Right renal cortex interstitium (tissue), 3 donors: ENCODE data around the gene MRPS2. TPM values are rescaled to one million over a fixed set of nuclear protein-coding genes. Genes with fewer than 3 reads are reported as not detected.

Experiments used
- DNase-seq, 3 donors: peaks; one replicate each; pipeline ENCODE4 v3.0.0-alpha.2; 2013; ENCODE audit warnings: low read depth in 3 of 3, low spot score in 2 of 3
- polyA plus RNA-seq, 3 donors: library from polyadenylated mRNA; unstranded; fragments of 120-200 nt; gene quantifications; one replicate each; pipeline ENCODE4 v1.2.1, GENCODE V29; 2013; ENCODE audit not compliant: insufficient read length in 3 of 3

The MRPS2 gene
- polyA plus RNA-seq, 3 donors, result 41.1 to 47.2 (median 42.3) TPM

DNA sequence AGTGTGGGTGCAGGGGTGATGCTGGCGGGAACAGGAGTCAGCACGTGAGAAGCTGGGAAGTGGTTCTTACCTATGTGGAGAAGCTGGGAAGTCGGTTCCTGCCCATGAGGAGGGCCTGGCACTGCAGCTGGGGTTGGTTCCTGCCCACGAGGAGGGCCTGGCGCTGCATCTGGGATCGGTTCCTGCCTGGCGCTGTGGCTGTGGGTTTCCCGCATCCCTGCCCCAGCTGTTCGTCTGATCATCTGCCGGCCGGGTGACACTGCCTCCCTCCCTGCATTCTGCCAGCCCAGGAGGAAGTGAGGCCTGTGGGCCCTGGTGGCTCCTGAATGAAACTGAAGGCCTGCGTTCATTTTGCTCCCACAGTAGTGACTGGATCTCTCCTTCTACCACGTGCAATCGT is 50.5 kb downstream of the MRPS2 start:
- DNase-seq, result no peak

DNA sequence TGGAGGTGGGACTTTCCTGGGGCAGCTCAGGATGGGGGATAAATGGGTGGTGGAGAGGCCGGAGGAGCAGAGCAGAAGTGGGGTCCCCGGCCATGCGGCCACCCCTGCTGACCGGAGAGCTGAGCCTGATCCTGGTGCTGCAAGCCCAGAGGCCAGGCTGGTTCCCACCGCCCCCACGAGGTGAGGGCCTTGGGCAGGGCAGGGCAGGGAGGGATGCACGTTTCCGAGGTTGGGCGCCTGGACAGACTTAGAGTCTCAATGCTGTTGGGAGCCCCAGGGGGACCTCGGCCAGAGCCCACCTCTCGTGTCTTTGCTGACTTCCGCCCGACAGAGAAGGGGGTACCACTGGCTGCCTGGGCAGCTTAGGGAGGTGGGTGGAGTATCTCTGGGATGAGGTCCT is 51.0 kb downstream of the MRPS2 start:
- DNase-seq, result no peak

DNA sequence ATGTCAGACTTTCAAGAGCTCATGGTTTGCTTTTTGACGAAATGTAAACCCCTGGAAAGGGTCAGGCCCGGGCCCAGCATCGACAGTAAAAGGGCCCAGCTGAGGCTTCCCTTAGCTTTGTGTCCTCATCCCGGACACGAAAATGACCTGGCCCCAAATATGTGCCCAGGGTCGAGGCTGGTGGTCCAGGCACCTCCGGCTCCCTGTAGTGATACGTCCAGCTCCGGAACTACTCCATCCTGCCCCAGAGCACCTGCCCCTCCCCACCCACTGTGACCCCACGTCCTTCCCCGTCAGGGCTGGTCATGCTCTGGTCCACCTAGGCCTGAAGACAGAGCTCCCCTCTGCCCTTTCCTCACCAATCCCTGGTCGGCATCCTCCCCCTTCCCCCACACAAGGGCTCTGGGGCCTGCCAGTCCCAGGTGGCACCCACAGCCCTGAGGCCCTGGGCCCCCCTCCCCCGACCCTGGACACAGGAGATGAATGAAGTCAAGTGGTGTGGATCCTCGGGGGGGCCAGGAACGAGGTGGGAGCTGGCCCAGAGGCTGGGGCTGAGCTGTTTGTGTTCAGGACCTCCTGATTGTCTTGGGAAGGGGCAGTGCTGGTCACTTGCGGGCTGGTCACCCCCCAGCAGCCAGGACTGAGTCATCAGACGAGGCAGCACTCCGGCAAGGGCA is 51.7 kb downstream of the MRPS2 start:
- DNase-seq, result no peak

DNA sequence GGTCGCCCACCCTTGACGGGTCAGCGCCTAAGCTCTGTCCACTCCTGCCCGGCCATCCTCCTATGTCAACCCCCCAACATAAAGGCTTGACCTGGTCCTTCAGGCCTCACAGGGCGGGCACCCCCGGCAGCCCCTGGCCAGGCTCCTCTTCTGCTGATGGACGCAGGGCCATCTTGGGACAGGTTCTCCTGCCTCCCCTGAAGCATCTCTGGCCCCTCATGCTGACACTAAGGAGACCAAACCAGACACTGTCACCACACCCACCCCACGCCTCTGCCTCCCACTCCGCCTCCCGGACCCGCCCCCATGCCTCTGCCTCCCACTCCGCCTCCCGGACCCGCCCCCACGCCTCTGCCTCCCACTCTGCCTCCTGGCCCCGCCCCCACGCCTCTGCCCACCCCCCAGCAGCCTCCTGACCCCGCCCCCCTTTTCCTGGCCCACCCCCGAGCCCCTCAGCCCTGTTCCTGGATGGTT is 52.3 kb downstream of the MRPS2 start:
- no peak for DNase-seq

Other genes starting within 250 kb of the MRPS2 start
- gene PPP1R26, start 20.9 kb upstream of the MRPS2 start, polyA plus RNA-seq, result 10 to 100 TPM; 28.3 to 31.0 (median 29.1) TPM
- gene LCN1, start 20.8 kb downstream of the MRPS2 start, polyA plus RNA-seq, result not detected
- under 1 TPM in 1 of 3 donors, not detected in 2; 0.44 TPM for gene OBP2A, start 45.4 kb downstream of the MRPS2 start, polyA plus RNA-seq
- under 1 TPM in 1 of 3 donors, not detected in 2; 0.28 TPM for gene PAEP, start 61.1 kb downstream of the MRPS2 start, polyA plus RNA-seq
- not detected for gene GLT6D1, start 138.9 kb downstream of the MRPS2 start, polyA plus RNA-seq
- gene LCN9, start 162.6 kb downstream of the MRPS2 start, polyA plus RNA-seq, result not detected
- gene SOHLH1, start 198.8 kb downstream of the MRPS2 start, polyA plus RNA-seq, result not detected
- gene KCNT1, start 201.5 kb downstream of the MRPS2 start, polyA plus RNA-seq, result under 1 TPM; 0.06 to 0.08 (median 0.06) TPM